ENCODE measurements around the gene DTNBP1. TPM values are rescaled to one million over a fixed set of nuclear protein-coding genes. Genes with fewer than 3 reads are reported as not detected.
A peak's percentile ranks its signal among the peaks of the same experiment; 100 is the strongest.

The DTNBP1 gene
- total RNA-seq, 1 experiment from 2014 or later: 14.4 TPM

DNA sequence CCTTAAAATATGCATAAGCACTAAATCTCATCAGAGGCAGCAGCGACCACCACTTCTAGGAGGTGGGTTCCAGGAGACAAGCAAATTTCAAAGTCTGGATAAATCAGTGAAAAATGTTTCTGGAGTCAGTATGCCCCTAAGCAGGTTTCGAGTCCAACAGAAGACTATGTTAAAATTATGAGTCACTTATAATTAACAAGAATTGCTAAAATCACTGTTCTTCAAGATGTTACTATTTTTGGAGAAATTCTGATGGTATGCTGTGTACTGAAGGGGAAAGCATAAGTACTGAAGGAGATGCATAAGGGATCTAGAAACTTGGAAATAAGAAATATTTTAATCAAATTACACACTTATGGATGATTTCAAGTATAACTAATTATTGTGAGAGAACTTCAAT is 58.0 kb downstream of the DTNBP1 start:
- in situ Hi-C loops (cut with HindIII; ENCODE audit: low pct_unique_long_range_greater_than_20kb, low sequenced_read_pairs): no loop called here

DNA sequence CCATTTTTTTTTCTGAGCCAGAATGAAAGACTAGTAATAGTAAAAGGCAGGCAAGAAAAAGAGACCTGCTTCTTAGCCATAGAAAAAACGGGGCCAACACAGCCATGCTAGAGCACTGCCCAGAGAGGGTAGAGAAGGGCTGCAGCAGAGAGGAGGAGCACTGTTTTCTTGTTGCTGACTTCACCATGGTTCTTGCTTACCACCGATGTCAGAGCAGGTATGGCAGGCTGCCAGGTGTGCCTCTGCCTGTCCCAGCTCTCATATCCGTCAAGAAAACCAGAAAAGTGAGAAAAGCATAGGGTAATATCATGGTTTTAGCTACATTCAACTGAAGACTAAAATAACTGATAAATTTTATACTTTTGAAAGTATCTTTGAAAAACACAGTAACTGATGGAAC is 60.7 kb downstream of the DTNBP1 start:
- in situ Hi-C loops (cut with HindIII; ENCODE audit: low pct_unique_long_range_greater_than_20kb, low sequenced_read_pairs): no loop called here
- DNase-seq (ENCODE audit: low read depth): no peak

More for the DNA sequence above, 58.0 kb downstream of the DTNBP1 start:
- no peak for DNase-seq (ENCODE audit: low read depth)

DNA sequence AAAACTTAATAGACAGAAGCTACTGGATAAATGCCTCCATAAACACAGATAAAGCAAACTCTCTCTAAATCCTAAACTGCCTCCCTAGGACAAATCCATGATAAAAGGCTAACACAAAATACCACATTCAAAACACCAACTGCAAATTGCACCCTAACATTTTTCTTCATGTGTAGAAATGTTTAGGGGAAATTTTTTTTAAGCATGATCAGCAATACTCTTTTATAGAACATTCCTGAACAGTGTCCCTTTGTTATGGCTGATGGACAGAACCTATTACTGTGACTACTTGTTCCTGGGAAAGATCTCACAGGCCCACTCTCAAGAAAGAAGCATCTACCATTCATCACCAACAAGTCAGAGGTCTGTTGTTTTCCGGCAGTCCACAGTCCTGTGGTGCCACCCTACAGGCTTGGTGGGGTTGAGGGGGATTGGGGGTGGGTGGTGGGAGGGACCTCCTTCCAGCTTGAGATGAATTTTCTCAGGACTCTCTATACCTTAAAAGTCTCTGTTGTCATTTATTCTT is 64.5 kb downstream of the DTNBP1 start:
- in situ Hi-C loops (cut with HindIII; ENCODE audit: low pct_unique_long_range_greater_than_20kb, low sequenced_read_pairs): no loop called here
- DNase-seq (ENCODE audit: low read depth): no peak

DNA sequence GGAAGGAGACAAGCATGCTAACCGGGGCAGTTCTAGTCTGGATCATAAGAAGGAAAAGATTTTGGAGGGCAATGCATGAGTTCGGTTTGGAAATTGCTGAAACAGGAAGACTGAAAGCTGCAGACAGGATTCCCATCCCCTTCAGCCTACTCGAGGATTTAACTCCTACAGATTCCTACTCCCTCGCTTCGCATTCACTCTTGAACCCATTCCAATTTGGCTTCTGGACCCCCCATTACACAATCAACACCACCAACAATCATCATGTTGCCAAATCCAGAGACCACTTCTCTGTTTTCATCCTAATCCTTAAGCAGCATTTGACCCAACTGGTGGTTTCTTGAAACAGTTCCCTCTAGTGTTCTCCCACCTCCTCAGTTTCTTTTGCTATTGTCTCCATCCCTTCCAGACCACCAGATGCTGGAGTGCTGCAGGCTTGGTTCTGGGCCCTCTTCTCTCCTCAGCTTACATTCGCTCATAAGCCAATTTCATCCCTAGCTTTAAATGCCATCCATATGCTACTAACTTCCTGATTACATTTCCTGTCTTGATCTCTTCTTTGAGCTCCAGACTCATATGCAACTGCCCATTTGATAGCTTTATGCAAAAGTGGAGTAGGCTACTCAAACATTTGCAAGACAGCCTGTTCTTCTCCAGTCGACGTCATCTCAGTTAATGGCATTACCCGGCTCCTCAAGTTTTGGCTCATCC is 66.5 kb downstream of the DTNBP1 start:
- no peak for DNase-seq (ENCODE audit: low read depth)
- in situ Hi-C loops (cut with HindIII; ENCODE audit: low pct_unique_long_range_greater_than_20kb, low sequenced_read_pairs): no loop called here

DNA sequence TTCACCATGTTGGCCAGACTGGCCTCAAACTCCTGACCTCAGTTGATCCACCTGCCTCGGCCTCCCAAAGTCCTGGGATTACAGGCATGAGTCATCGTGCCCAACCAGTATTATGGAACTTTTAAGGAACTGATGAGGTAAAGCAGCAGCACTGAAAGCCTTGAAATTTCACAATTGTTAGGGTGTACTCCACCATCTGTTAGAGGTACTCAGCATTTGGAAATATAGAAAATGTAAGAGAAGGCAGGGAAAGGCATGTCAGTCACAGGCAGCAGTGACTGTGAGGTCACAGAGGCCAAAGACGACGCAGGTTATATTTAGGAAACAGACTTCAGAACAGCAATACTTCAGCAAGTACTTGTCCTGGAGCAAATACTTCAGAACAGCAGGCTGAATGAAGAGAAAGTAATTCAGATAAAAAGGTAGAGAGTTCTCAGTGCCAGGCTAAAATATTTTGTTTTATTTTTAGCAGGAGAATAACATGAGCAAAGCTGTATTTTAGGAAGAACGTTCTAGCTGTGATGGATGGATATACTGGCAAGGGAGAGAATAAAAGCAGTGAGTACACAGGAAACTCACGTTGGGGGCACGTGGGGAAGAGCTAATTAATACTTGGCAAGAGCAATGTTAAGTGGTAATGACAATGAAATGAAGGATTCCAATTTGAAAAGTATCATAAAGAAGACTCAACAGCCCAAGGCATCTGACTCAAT is 67.2 kb downstream of the DTNBP1 start:
- DNase-seq (ENCODE audit: low read depth): no peak
- in situ Hi-C loops (cut with HindIII; ENCODE audit: low pct_unique_long_range_greater_than_20kb, low sequenced_read_pairs): no loop called here

DNA sequence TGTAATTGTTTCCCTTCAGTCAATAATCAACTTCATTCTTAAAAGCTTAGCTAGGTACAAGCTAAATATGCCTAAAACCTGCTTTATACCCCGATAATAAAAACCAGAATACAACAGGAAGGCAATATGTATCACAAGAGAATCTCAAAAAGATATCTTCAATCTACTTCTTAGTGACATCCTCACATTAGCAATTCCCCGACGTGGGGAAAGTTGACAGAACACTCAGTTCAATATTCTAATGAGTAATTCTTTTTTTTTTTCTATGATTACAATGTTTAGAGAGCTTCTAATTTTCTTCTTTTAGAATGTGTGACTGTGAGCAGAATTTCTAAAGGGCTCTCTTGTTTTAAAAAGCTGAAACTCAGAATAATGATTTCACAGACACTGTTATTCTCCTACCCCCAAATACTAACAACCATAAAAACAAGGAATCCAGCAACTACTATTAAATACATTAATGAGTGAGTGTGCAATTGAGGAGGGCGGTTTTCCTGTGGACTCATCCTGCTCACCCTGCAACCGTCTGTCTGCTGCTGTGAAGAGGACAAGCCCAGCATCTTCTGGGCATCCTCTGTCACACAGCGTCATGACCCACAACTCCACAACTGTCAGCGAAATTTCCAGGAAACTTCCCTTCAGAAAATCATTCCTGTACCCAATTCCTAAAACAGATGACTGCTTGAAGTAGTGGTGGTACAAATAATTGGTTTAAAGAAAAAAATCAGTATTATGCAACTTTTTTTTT is 68.1 kb downstream of the DTNBP1 start:
- DNase-seq (ENCODE audit: low read depth): no peak
- in situ Hi-C loops (cut with HindIII; ENCODE audit: low pct_unique_long_range_greater_than_20kb, low sequenced_read_pairs): no loop called here

DNA sequence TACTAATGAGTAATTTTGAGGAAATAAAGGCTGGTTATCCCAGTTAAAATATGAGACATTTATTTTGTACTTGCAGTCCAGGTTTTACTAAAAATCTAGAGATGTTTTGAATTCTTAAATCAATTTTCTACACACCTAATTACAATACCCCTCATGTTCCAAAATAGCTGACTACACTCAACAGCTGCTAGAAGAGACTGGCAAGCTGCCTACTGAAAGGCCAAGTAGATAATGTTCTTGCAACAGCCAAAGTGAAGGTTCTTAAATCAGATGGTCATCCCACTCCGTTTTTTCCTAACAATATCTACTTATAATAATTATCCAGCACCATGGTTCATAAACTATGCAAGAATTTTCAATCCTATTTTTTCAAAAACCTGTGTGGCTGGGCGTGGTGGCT is 69.0 kb downstream of the DTNBP1 start:
- in situ Hi-C loops (cut with HindIII; ENCODE audit: low pct_unique_long_range_greater_than_20kb, low sequenced_read_pairs): no loop called here
- no peak for DNase-seq (ENCODE audit: low read depth)

DNA sequence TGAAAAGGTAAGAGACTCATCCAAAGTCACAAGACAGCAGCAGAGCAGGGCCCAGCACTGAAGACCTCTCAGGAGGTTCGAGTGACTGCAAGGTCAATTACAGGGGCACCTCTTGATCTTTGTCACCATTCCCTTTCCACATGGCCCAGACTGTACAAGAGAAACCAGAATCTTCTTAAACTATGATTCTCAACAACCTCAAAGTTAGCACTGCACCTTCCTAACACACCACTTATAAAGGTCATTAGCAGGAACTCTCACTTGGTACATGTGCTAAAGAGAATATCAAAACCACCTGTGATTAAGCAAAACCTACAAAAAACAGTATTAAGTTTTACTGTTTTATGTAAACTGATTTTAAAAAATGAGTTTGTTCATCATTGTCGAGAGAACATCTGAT is 70.2 kb downstream of the DTNBP1 start:
- DNase-seq (ENCODE audit: low read depth): no peak
- in situ Hi-C loops (cut with HindIII; ENCODE audit: low pct_unique_long_range_greater_than_20kb, low sequenced_read_pairs): no loop called here

DNA sequence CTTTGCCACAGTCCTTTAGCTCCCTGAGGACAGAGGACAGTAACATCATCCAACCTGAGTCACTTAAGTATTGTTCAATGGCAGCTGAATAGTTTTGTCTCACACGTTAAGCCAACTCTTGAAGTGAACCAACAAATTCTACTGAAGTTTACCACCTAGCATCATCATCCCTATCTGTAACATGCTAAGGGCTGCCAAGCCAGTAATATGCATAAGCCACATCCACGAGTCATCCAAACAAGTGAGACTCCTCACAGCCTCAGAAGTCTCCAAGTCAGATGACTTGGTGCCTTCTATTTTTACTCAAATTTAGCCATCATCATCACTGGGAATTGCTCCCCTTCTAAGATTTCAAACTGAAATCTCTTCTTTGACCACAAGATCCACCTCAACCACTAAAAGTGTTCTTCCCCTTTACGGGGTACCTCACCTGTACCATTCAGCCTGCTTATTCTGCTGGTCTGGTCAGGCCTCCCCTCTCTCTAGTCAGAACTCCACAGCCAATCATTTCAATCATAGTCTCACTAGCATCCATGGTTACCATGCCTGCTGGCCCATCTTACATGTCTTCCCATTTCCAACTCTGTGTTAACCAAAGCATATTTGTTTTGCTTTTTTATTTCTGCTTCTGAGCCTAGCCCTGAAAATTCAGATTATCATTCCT is 73.7 kb downstream of the DTNBP1 start:
- in situ Hi-C loops (cut with HindIII; ENCODE audit: low pct_unique_long_range_greater_than_20kb, low sequenced_read_pairs): no loop called here
- DNase-seq (ENCODE audit: low read depth): peak; percentile 33

DNA sequence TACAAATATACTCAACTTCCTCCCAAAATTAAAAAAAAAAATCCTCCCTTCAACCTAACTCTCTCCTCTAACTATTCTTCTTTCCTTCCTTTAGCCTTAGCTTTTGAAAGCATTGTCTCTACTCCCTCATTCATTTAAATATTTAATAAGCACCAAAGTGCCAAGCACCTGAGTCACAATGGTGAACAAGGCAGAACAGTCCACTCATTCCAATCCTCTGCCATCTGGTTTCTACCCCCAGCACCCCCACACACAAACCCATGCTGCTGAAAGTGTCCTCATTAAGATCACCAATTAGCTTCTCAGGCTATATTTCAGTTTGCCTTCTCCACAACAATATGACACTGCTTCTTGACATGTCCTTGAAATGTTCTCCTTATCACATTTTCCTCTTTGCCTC is 76.3 kb downstream of the DTNBP1 start:
- DNase-seq (ENCODE audit: low read depth): no peak
- in situ Hi-C loops (cut with HindIII; ENCODE audit: low pct_unique_long_range_greater_than_20kb, low sequenced_read_pairs): no loop called here

DNA sequence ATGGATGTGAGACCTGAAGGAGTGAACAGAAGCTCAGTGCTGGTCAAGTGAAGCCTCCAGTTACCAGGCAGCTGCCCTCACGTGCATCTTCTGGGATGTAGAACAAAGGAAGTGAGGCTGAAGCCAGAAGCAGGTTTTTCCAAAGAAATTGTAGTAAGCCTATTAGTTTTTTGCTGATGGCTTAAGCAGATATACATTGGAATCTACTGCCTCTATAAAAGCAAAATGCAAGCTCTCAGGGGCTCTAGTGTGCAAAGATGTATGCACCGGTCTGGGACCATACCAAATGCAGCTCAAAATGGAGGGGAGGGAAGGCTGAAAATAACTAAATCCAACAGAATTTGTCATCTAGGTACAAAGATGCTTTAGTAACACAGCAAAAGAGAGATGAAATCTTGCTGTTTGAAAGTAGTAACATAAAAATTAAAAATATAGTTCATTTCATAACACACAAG is 77.0 kb downstream of the DTNBP1 start:
- in situ Hi-C loops (cut with HindIII; ENCODE audit: low pct_unique_long_range_greater_than_20kb, low sequenced_read_pairs): no loop called here
- no peak for DNase-seq (ENCODE audit: low read depth)

DNA sequence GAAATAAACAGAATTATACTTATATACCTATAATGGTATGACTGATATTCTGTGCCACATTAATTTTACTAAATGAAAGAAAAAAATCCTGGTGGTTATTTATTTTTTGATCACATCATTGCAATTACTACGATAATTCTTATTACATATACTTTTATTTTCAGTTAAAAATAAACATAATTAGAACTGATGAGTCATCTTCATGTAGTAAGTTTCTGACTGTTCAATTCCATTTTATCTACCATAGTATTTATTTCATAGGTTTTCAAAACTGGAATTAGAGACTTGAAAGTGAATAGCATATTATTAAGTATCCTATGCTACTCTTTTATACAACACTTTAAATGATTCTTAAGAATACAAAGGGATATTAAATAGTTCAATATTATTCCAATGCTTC is 80.3 kb downstream of the DTNBP1 start:
- DNase-seq (ENCODE audit: low read depth): no peak
- in situ Hi-C loops (cut with HindIII; ENCODE audit: low pct_unique_long_range_greater_than_20kb, low sequenced_read_pairs): no loop called here

DNA sequence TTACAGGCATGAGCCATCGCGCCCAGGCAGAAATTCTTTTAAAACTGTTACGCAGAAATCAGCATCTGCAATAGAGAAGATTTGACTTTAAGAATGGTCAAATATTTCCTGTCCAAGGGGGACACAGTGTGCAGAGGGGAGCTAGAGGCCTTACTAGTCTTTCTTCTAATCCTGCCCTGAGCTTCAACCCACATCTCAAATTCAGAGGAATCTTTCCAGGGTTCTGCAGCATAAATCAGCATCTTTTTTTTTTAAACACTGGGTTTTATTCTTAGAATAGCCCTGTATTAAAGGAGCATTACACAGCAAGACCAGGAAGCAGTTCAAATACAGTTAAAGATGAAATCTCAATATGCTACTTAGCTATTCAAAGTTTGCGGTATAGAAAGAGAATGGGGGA is 81.1 kb downstream of the DTNBP1 start:
- no peak for DNase-seq (ENCODE audit: low read depth)
- in situ Hi-C loops (cut with HindIII; ENCODE audit: low pct_unique_long_range_greater_than_20kb, low sequenced_read_pairs): no loop called here

DNA sequence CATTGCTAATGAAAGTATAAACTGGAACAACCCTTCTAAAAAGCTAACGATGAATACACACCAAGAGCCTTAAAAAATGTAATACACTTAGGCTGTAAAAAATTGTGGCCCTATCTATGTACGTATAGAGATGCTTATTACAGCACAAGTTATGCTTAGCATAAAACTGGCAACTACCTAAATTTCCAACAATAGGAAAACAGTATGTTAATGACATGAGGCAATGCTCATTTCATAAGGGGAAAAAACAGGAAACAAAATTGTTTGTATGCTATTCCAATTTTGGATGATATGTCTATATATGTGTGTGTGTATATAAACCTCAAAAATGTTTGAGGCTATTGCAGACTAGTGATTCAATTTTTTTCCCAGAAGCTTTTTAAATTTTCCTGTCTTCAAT is 82.5 kb downstream of the DTNBP1 start:
- no peak for DNase-seq (ENCODE audit: low read depth)
- in situ Hi-C loops (cut with HindIII; ENCODE audit: low pct_unique_long_range_greater_than_20kb, low sequenced_read_pairs): no loop called here

DNA sequence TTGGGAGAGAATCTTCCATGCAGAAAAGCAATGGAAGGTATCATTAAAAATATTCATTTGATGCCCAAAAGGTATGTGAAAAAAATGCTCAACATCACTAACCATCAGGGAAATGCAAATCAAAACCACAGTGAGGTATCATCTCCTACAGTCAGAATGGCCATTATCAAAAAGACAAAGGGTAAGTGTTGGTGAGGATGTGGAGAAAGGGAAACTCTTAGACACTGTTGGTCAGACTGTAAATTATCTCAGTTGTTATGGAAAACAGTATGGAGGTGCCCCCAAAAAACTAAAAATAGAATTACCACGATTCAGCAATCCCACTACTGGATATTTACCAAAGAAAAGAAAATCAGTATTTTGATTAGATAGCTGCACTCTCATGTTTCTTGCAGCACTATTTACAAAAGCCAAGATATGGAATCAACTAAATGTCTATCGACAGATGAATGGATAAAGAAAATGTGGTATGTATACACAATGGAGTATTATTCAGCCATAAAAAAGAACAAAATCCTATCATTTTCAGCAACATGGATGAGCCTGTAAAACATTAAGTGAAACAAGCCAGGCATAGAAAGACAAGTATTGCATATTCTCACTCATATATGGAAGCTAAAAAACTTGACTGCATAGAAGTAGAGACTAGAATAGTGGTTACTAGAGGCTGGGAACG is 84.0 kb downstream of the DTNBP1 start:
- in situ Hi-C loops (cut with HindIII; ENCODE audit: low pct_unique_long_range_greater_than_20kb, low sequenced_read_pairs): no loop called here
- DNase-seq (ENCODE audit: low read depth): no peak

DNA sequence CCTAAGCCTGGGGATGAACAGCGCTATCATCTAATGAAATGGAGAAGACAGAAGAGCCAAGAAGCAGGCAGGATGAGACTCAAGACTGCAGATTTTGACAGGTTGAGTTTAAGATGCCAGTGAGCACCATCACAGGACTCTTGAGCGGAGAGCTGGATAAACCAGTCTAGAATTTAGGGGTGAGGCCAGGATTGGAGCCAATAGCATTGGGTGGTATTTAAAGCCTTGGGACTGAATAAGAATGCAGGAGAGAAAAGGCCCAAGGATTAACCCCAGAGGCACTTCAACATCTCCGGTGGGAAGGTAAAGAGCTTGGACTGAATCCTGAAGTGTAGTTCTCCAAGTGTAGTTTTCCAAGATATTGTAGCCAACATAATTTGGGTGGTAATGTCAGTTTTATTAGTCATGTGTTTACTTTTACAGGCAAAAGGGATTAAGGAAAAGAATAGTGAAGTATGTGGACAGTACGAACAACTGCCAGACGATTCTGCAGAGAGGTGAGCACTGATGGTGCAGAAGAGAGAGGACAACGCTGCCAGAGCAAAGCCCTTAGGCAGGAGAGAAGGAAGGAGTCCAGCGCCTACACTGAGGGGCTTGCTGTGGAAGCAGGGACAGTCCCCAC is 85.2 kb downstream of the DTNBP1 start:
- DNase-seq (ENCODE audit: low read depth): no peak

DNA sequence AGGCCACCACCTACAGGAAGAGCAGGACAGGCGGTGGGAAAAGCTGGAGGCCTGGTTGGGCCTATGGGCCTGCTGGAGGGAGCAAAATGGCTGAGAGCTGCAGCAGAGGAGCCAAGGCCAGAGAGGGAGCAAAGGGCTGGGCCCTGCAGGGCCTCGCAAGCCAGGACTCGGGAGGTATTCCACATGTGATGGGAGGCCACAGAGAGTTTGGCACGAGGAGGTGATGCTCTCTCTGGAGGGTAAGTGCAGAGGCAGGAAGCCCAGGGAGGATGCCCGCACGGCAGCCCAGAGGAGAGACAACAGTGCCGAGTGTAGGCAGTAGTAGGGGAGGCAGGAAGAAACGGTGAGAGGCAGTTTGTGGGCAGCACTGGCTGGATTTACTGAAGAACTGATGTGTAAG is 85.7 kb downstream of the DTNBP1 start:
- in situ Hi-C loops (cut with HindIII; ENCODE audit: low pct_unique_long_range_greater_than_20kb, low sequenced_read_pairs): no loop called here
- no peak for DNase-seq (ENCODE audit: low read depth)

More for the DNA sequence above, 85.2 kb downstream of the DTNBP1 start:
- in situ Hi-C loops (cut with HindIII; ENCODE audit: low pct_unique_long_range_greater_than_20kb, low sequenced_read_pairs): no loop called here
